CD4-positive, alpha-beta memory T cell (primary cell): ENCODE measurements around the gene MCCD1. TPM values are rescaled to one million over a fixed set of nuclear protein-coding genes. Genes with fewer than 3 reads are reported as not detected.
"Not testable (repeated sequence)": the region's sequence is repeated elsewhere in the genome, so short reads cannot be mapped to it uniquely, and the experiment has no call there.

Source experiments
- CTCF ChIA-PET: fragments of 350-600 bp; sonication (Branson Sonifier 250); formaldehyde crosslinking; loops from one replicate; lab custom pipeline; 2021; ENCODE audit warnings: inconsistent platforms; ENCODE audit not compliant: partially characterized antibody; lab: Charles Lee
- POLR2A ChIA-PET: fragments of 350-600 bp; sonication (Branson Sonifier 250); formaldehyde crosslinking; loops from one replicate; lab custom pipeline; 2021; ENCODE audit not compliant: partially characterized antibody; lab: Charles Lee
- DNase-seq, 5 donors: peaks; one replicate each; pipeline versions ENCODE4 v3.0.0 to v3.0.0-alpha.2; 2020 to 2022; ENCODE audit warnings: mixed read lengths in 1 of 5
- H3K27ac ChIP-seq: one replicate; pipeline ENCODE4 v1.7.0; 2013; ENCODE audit warnings: low read depth, low read length
- H3K27me3 ChIP-seq: 2 replicates; pipeline ENCODE4 v1.7.0; 2013; ENCODE audit warnings: mild to moderate bottlenecking, low read length, moderate library complexity; ENCODE audit not compliant: insufficient read depth
- H3K36me3 ChIP-seq: 2 replicates; pipeline ENCODE4 v1.7.0; 2013; ENCODE audit warnings: mild to moderate bottlenecking, low read length, moderate library complexity; ENCODE audit not compliant: insufficient read depth
- H3K4me1 ChIP-seq: 2 replicates; pipeline ENCODE4 v1.7.0; 2013; ENCODE audit warnings: mild to moderate bottlenecking, low read length, moderate library complexity; ENCODE audit not compliant: insufficient read depth
- H3K4me3 ChIP-seq, 2 donors: one replicate each; pipeline ENCODE4 v1.7.0; 2013; ENCODE audit warnings: low read length in 2 of 2, mild to moderate bottlenecking in 1 of 2
- H3K9me3 ChIP-seq, 2 donors: one replicate each; pipeline ENCODE4 v1.7.0; 2013; ENCODE audit warnings: low read length in 2 of 2, control low read depth in 1 of 2; ENCODE audit not compliant: control insufficient read depth in 1 of 2
- H3K27ac Mint-ChIP-seq, 7 donors: one replicate each; pipeline ENCODE4 v1.8.0; 2020 to 2021; ENCODE audit warnings: mixed read lengths in 7 of 7, mild to moderate bottlenecking in 6 of 7, inconsistent platforms in 3 of 7, moderate library complexity in 3 of 7
- H3K27me3 Mint-ChIP-seq, 2 donors: one replicate each; pipeline ENCODE4 v1.8.0; 2020 to 2021; ENCODE audit warnings: mixed read lengths in 2 of 2
- H3K36me3 Mint-ChIP-seq, 2 donors: one replicate each; pipeline ENCODE4 v1.8.0; 2020 to 2021; ENCODE audit warnings: mixed read lengths in 2 of 2, inconsistent platforms in 1 of 2, mild to moderate bottlenecking in 1 of 2
- H3K4me1 Mint-ChIP-seq, 4 donors: one replicate each; pipeline ENCODE4 v1.8.0; 2020 to 2021; ENCODE audit warnings: mixed read lengths in 4 of 4, mild to moderate bottlenecking in 1 of 4
- H3K4me3 Mint-ChIP-seq, 8 donors: one replicate each; pipeline ENCODE4 v1.8.0; 2020 to 2021; ENCODE audit warnings: mixed read lengths in 8 of 8, mild to moderate bottlenecking in 7 of 8, moderate library complexity in 6 of 8, inconsistent platforms in 3 of 8
- H3K9me3 Mint-ChIP-seq, 8 donors: one replicate each; pipeline ENCODE4 v1.8.0; 2020 to 2021; ENCODE audit warnings: mixed read lengths in 8 of 8, mild to moderate bottlenecking in 5 of 8, inconsistent platforms in 3 of 8, moderate library complexity in 1 of 8
- intact Hi-C: fragments of 100-400 bp; cut with micrococcal nuclease; formaldehyde crosslinking; loops from one replicate; pipeline ENCODE4 v1.15.1; 2023
- polyA plus RNA-seq, 2 donors: library from polyadenylated mRNA; unstranded; fragments of 300-500 nt; fragmentation: Illumina TruSeq; gene quantifications; one replicate each; pipeline ENCODE4 v1.2.3, GENCODE V29; 2021
- total RNA-seq, 2 experiments: library from RNA; stranded (reverse); gene quantifications; one replicate each; pipeline ENCODE4 v1.2.3, GENCODE V29; 2021

MCCD1 gene
- total and polyA plus RNA-seq, 4 experiments from 2014 or later = not detected

- H3K4me1 Mint-ChIP-seq = peaks cover 1 to 13% (median 7%) of the 10 kb centered on the region in 4 donors
- H3K9me3 ChIP-seq, H3K4me3 Mint-ChIP-seq, POLR2A ChIA-PET, H3K27me3 ChIP-seq, H3K27ac ChIP-seq, CTCF ChIA-PET, H3K9me3 Mint-ChIP-seq, H3K27me3 Mint-ChIP-seq, DNase-seq, H3K36me3 ChIP-seq, intact Hi-C loops, H3K4me3 ChIP-seq, H3K36me3 Mint-ChIP-seq, H3K27ac Mint-ChIP-seq: not testable (repeated sequence)
- peaks cover 10% of the 10 kb centered on the region for H3K4me1 ChIP-seq
Measured at GRCh38 chr6:31486065-31486837, 42.5 kb upstream of the MCCD1 start.

GRCh38 chr6:31487674-31488073 is 41.1 kb upstream of the MCCD1 start:
- POLR2A ChIA-PET, H3K27me3 Mint-ChIP-seq, H3K4me3 ChIP-seq, H3K36me3 ChIP-seq, H3K36me3 Mint-ChIP-seq, intact Hi-C loops, CTCF ChIA-PET, H3K27me3 ChIP-seq, H3K9me3 ChIP-seq, H3K27ac ChIP-seq, H3K9me3 Mint-ChIP-seq, DNase-seq, H3K4me3 Mint-ChIP-seq: not testable (repeated sequence)
- H3K4me1 ChIP-seq = peaks cover 23% of the 10 kb centered on the region
- H3K27ac Mint-ChIP-seq = peak overlapping the region in 1 of 7 donors; percentile 61
- peaks cover 8 to 22% (median 15%) of the 10 kb centered on the region in 4 donors for H3K4me1 Mint-ChIP-seq

GRCh38 chr6:31489086-31489485 is 39.7 kb upstream of the MCCD1 start:
- CTCF ChIA-PET = interaction anchor here (0.8 to 1.4 kb wide), 2 partner anchors 17 to 109 kb away, joined by 3 to 9 read pairs; no protein-coding TSS in a partner anchor
- H3K4me3 Mint-ChIP-seq = no peak overlapping the region

GRCh38 chr6:31490115-31490873 is 38.5 kb upstream of the MCCD1 start:
- ChIA-PET CTCF (interaction anchor here (0.8 to 1.4 kb wide), 2 partner anchors 18 to 108 kb away, joined by 3 to 9 read pairs; no protein-coding TSS in a partner anchor), POLR2A (interaction anchor here (1.2 to 1.4 kb wide), 2 partner anchors 24 to 51 kb away, joined by 3 to 4 read pairs; partner anchors contain the start of gene DDX39B)
- intact Hi-C loops = loop anchor here (5.0 kb wide), 2 partner anchors 92 to 342 kb away; partner anchors contain the start of gene LTB
- no peaks in the 10 kb centered on the region for H3K27me3 Mint-ChIP-seq
- Histone ChIP-seq H3K4me1 (peaks cover 35% of the 10 kb centered on the region), H3K27ac (peak overlapping the region; percentile 9), H3K4me3 (no peak overlapping the region), H3K9me3 (no peaks in the 10 kb centered on the region), H3K36me3 (no peaks in the 10 kb centered on the region), H3K27me3 (no peaks in the 10 kb centered on the region)
- peaks cover 12 to 35% (median 25%) of the 10 kb centered on the region in 4 donors for H3K4me1 Mint-ChIP-seq
- peaks cover 0 to 7% of the 10 kb centered on the region in 2 donors for H3K36me3 Mint-ChIP-seq
- H3K27ac Mint-ChIP-seq = peak overlapping the region in 6 of 7 donors; percentile 48 to 84 (median 76)
- no peaks in the 10 kb centered on the region for H3K9me3 Mint-ChIP-seq
- DNase-seq = no peak
- H3K4me3 Mint-ChIP-seq = no peak overlapping the region

More at GRCh38 chr6:31489086-31489485, 39.7 kb upstream of the MCCD1 start:
- intact Hi-C loops = no loop called here
- H3K4me1 ChIP-seq = peaks cover 32% of the 10 kb centered on the region
- peaks cover 0 to 3% of the 10 kb centered on the region in 2 donors for H3K36me3 Mint-ChIP-seq
- POLR2A ChIA-PET = interaction anchor here (1.2 to 1.4 kb wide), 2 partner anchors 22 to 52 kb away, joined by 3 to 4 read pairs; partner anchors contain the start of gene DDX39B
- no peaks in the 10 kb centered on the region for H3K9me3 Mint-ChIP-seq
- no peak for DNase-seq
- no peaks in the 10 kb centered on the region for H3K27me3 ChIP-seq
- H3K27me3 Mint-ChIP-seq = no peaks in the 10 kb centered on the region
- no peaks in the 10 kb centered on the region for H3K9me3 ChIP-seq
- no peak overlapping the region for H3K27ac ChIP-seq
- no peak overlapping the region for H3K27ac Mint-ChIP-seq
- H3K4me1 Mint-ChIP-seq = peaks cover 12 to 33% (median 21%) of the 10 kb centered on the region in 4 donors
- H3K4me3 ChIP-seq = no peak overlapping the region
- no peaks in the 10 kb centered on the region for H3K36me3 ChIP-seq

GRCh38 chr6:31493550-31493874 is 35.2 kb upstream of the MCCD1 start:
- Histone ChIP-seq H3K27ac (peak overlapping the region; percentile 77), H3K4me3 (peak overlapping the region in 1 of 2 donors; percentile 91), H3K4me1 (peaks cover 58% of the 10 kb centered on the region)
- Mint-ChIP-seq H3K4me1 (peaks cover 32 to 64% (median 45%) of the 10 kb centered on the region in 4 donors), H3K36me3 (peaks cover 0 to 12% of the 10 kb centered on the region in 2 donors), H3K27ac (peak overlapping the region; percentile 87 to 96 (median 95)), H3K4me3 (peak overlapping the region; percentile 85 to 98 (median 91))
- ChIA-PET CTCF (interaction anchor here (0.7 to 6.3 kb wide), 11 partner anchors 13 to 104 kb away, joined by 3 to 82 read pairs (median 5); partner anchors contain the start of genes ATP6V1G2, DDX39B, LTB and NFKBIL1), POLR2A (interaction anchor here (0.8 to 7.8 kb wide), 11 partner anchors 31 to 404 kb away, joined by 3 to 152 read pairs (median 4); partner anchors contain the start of genes BAG6, CLIC1, DDX39B and EHMT2)
- H3K27me3 Mint-ChIP-seq, H3K9me3 Mint-ChIP-seq, H3K9me3 ChIP-seq, H3K36me3 ChIP-seq, H3K27me3 ChIP-seq, DNase-seq: not testable (repeated sequence)
- intact Hi-C loops = loop anchor here (1.0 to 5.0 kb wide), 3 partner anchors 30 to 339 kb away; partner anchors contain the start of gene LTB

GRCh38 chr6:31493875-31494694 is 34.7 kb upstream of the MCCD1 start:
- DNase-seq = peak; percentile 56 to 76 (median 73)
- Histone ChIP-seq H3K27me3 (no peaks in the 10 kb centered on the region), H3K9me3 (no peaks in the 10 kb centered on the region), H3K4me3 (peak overlapping the region; percentile 71 to 91), H3K4me1 (peaks cover 63% of the 10 kb centered on the region), H3K36me3 (no peaks in the 10 kb centered on the region), H3K27ac (peak overlapping the region; percentile 77)
- Mint-ChIP-seq H3K27ac (peak overlapping the region; percentile 87 to 96 (median 95)), H3K4me1 (peaks cover 35 to 69% (median 50%) of the 10 kb centered on the region in 4 donors), H3K9me3 (peaks cover 0 to 2% (median 0%) of the 10 kb centered on the region in 8 donors), H3K36me3 (peaks cover 0 to 12% of the 10 kb centered on the region in 2 donors), H3K27me3 (no peaks in the 10 kb centered on the region), H3K4me3 (peak overlapping the region; percentile 85 to 98 (median 91))
- CTCF ChIA-PET = interaction anchor here (0.7 to 6.3 kb wide), 19 partner anchors 13 to 336 kb away, joined by 3 to 82 read pairs (median 5); partner anchors contain the start of genes ATP6V1G2, DDX39B, LTB and NCR3
- intact Hi-C loops = loop anchor here (1.0 to 5.0 kb wide), 5 partner anchors 31 to 338 kb away; partner anchors contain the start of gene LTB
- POLR2A ChIA-PET = interaction anchor here (0.6 to 7.8 kb wide), 27 partner anchors 11 to 404 kb away, joined by 3 to 152 read pairs (median 4); partner anchors contain the start of genes BAG6, CLIC1, DDX39B and EHMT2
